BLaER1 treated with 17β-estradiol and CSF1 and Interleukin-3, amounts not matched to agents 10 nM and 100 nM (cell line): ENCODE results near the gene PNPLA1.

Experiments used
- H3K27ac ChIP-seq, 11 experiments: shearing (Covaris generic); formaldehyde crosslinking; 2 replicates each; pipeline ENCODE4 v1.8.1; 2022
- H3K27me3 ChIP-seq, 11 experiments: shearing (Covaris generic); formaldehyde crosslinking; 2 replicates each; pipeline ENCODE4 v1.8.1; 2022
- H3K36me3 ChIP-seq, 11 experiments: shearing (Covaris generic); formaldehyde crosslinking; 2 replicates each; pipeline ENCODE4 v1.8.1; 2022
- H3K4me1 ChIP-seq, 10 experiments: shearing (Covaris generic); formaldehyde crosslinking; 2 replicates each; pipeline ENCODE4 v1.8.1; 2022
- H3K4me2 ChIP-seq, 11 experiments: shearing (Covaris generic); formaldehyde crosslinking; 2 replicates each; pipeline ENCODE4 v1.8.1; 2022
- H3K4me3 ChIP-seq, 10 experiments: shearing (Covaris generic); formaldehyde crosslinking; 2 replicates each; pipeline ENCODE4 v1.8.1; 2022
- H3K9ac ChIP-seq, 11 experiments: shearing (Covaris generic); formaldehyde crosslinking; 2 replicates each; pipeline ENCODE4 v1.8.1; 2022
- H3K9me3 ChIP-seq, 11 experiments: shearing (Covaris generic); formaldehyde crosslinking; replicated peaks in 1 of 11; 2 replicates each; pipeline ENCODE4 v1.8.1; 2022
- H4K20me1 ChIP-seq, 11 experiments: shearing (Covaris generic); formaldehyde crosslinking; 2 replicates each; pipeline ENCODE4 v1.8.1; 2022
- Cebpa-rat ChIP-seq, 11 experiments: shearing (Covaris generic); IDR thresholded peaks; 2 replicates each; pipeline ENCODE4 v1.8.1; 2022

Gene PNPLA1

GRCh38 chr6:36309900-36310299 lies 40.0 kb downstream of the PNPLA1 start:
- Histone ChIP-seq H4K20me1 (no peaks in the 10 kb centered on the region), H3K9me3 (peaks cover 0 to 7% (median 0%) of the 10 kb centered on the region in 11 experiments; a peak in 2 of 22 replicates), H3K27me3 (no peaks in the 10 kb centered on the region), H3K27ac (no peak overlapping the region), H3K9ac (no peak overlapping the region), H3K4me2 (no peak overlapping the region), H3K36me3 (no peaks in the 10 kb centered on the region), H3K4me3 (no peak overlapping the region), H3K4me1 (peaks cover 15 to 41% (median 27%) of the 10 kb centered on the region in 10 experiments)
- no peak for TF ChIP-seq Cebpa-rat (IDR thresholded peaks at IDR 0.05)

GRCh38 chr6:36312854-36313648 lies 43.2 kb downstream of the PNPLA1 start:
- H3K9ac ChIP-seq = peak overlapping the region in 3 of 11 experiments; percentile 1 to 43 (median 25); a peak in 2 of 22 replicates
- peak overlapping the region in 8 of 11 experiments; percentile 8 to 46 (median 22); a peak in 7 of 22 replicates for H3K27ac ChIP-seq
- peak overlapping the region; percentile 37 to 87 (median 75) for H3K4me2 ChIP-seq
- H3K36me3 ChIP-seq = no peaks in the 10 kb centered on the region
- peaks cover 0 to 7% (median 0%) of the 10 kb centered on the region in 11 experiments; a peak in 2 of 22 replicates for H3K9me3 ChIP-seq
- H3K27me3 ChIP-seq = no peaks in the 10 kb centered on the region
- no peaks in the 10 kb centered on the region for H4K20me1 ChIP-seq
- TF ChIP-seq Cebpa-rat (IDR thresholded peaks at IDR 0.05) = no peak
- H3K4me3 ChIP-seq = no peak overlapping the region
- peaks cover 15 to 35% (median 24%) of the 10 kb centered on the region in 10 experiments for H3K4me1 ChIP-seq

GRCh38 chr6:36313649-36313936 lies 43.7 kb downstream of the PNPLA1 start:
- Histone ChIP-seq H4K20me1 (no peaks in the 10 kb centered on the region), H3K27ac (0 out of 22 replicates have a peak overlapping the region, but pooled peaks of 2 of the 11 experiments have one; percentile 18 to 46)
- no peak for TF ChIP-seq Cebpa-rat (IDR thresholded peaks at IDR 0.05)

GRCh38 chr6:36314221-36315014 lies 44.6 kb downstream of the PNPLA1 start:
- no peak for TF ChIP-seq Cebpa-rat (IDR thresholded peaks at IDR 0.05)
- H3K9me3 ChIP-seq = peaks cover 0 to 7% (median 0%) of the 10 kb centered on the region in 11 experiments; a peak in 2 of 22 replicates
- no peaks in the 10 kb centered on the region for H3K27me3 ChIP-seq
- H4K20me1 ChIP-seq = no peaks in the 10 kb centered on the region
- no peak overlapping the region for H3K27ac ChIP-seq
- no peak overlapping the region for H3K4me3 ChIP-seq
- peaks cover 15 to 35% (median 24%) of the 10 kb centered on the region in 10 experiments for H3K4me1 ChIP-seq
- H3K4me2 ChIP-seq = peak overlapping the region in 2 of 11 experiments; percentile 75 to 82; a peak in 2 of 22 replicates
- no peak overlapping the region for H3K9ac ChIP-seq
- H3K36me3 ChIP-seq = no peaks in the 10 kb centered on the region

More at GRCh38 chr6:36313649-36313936, 43.7 kb downstream of the PNPLA1 start:
- H3K4me3 ChIP-seq = no peak overlapping the region
- H3K4me1 ChIP-seq = peaks cover 15 to 35% (median 24%) of the 10 kb centered on the region in 10 experiments
- peak overlapping the region; percentile 37 to 87 (median 75) for H3K4me2 ChIP-seq
- H3K36me3 ChIP-seq = no peaks in the 10 kb centered on the region
- H3K9me3 ChIP-seq = peaks cover 0 to 7% (median 0%) of the 10 kb centered on the region in 11 experiments; a peak in 2 of 22 replicates
- no peak overlapping the region for H3K9ac ChIP-seq
- H3K27me3 ChIP-seq = no peaks in the 10 kb centered on the region

GRCh38 chr6:36315921-36316320 lies 46.1 kb downstream of the PNPLA1 start:
- H3K36me3 ChIP-seq = no peaks in the 10 kb centered on the region
- H3K9ac ChIP-seq = no peak overlapping the region
- TF ChIP-seq Cebpa-rat (IDR thresholded peaks at IDR 0.05) = no peak

GRCh38 chr6:36317623-36318022 lies 47.8 kb downstream of the PNPLA1 start:
- no peak for TF ChIP-seq Cebpa-rat (IDR thresholded peaks at IDR 0.05)

More at GRCh38 chr6:36315921-36316320, 46.1 kb downstream of the PNPLA1 start:
- Histone ChIP-seq H3K27me3 (no peaks in the 10 kb centered on the region), H3K4me2 (no peak overlapping the region), H4K20me1 (no peaks in the 10 kb centered on the region), H3K27ac (no peak overlapping the region), H3K4me1 (peaks cover 15 to 35% (median 24%) of the 10 kb centered on the region in 10 experiments), H3K4me3 (no peak overlapping the region), H3K9me3 (no peaks in the 10 kb centered on the region)

GRCh38 chr6:36318690-36319435 lies 49.0 kb downstream of the PNPLA1 start:
- no peak overlapping the region for H3K4me2 ChIP-seq
- H3K27ac ChIP-seq = no peak overlapping the region
- no peaks in the 10 kb centered on the region for H3K9me3 ChIP-seq
- no peaks in the 10 kb centered on the region for H3K36me3 ChIP-seq
- H4K20me1 ChIP-seq = no peaks in the 10 kb centered on the region
- no peaks in the 10 kb centered on the region for H3K27me3 ChIP-seq
- H3K4me1 ChIP-seq = peaks cover 8 to 31% (median 23%) of the 10 kb centered on the region in 10 experiments
- TF ChIP-seq Cebpa-rat (IDR thresholded peaks at IDR 0.05) = no peak
- H3K4me3 ChIP-seq = no peak overlapping the region
- no peak overlapping the region for H3K9ac ChIP-seq

More at GRCh38 chr6:36317623-36318022, 47.8 kb downstream of the PNPLA1 start:
- H3K4me2 ChIP-seq = no peak overlapping the region
- H3K36me3 ChIP-seq = no peaks in the 10 kb centered on the region
- no peak overlapping the region for H3K27ac ChIP-seq
- H3K9ac ChIP-seq = no peak overlapping the region
- H4K20me1 ChIP-seq = no peaks in the 10 kb centered on the region
- no peak overlapping the region for H3K4me3 ChIP-seq
- no peaks in the 10 kb centered on the region for H3K27me3 ChIP-seq
- H3K4me1 ChIP-seq = peaks cover 10 to 31% (median 23%) of the 10 kb centered on the region in 10 experiments
- H3K9me3 ChIP-seq = no peaks in the 10 kb centered on the region

- Histone ChIP-seq H3K4me3 (no peak overlapping the region), H3K9ac (no peak overlapping the region), H3K36me3 (no peaks in the 10 kb centered on the region), H3K9me3 (no peaks in the 10 kb centered on the region), H3K27ac (no peak overlapping the region), H4K20me1 (no peaks in the 10 kb centered on the region), H3K27me3 (no peaks in the 10 kb centered on the region), H3K4me1 (peaks cover 12 to 31% (median 24%) of the 10 kb centered on the region in 10 experiments), H3K4me2 (no peak overlapping the region)
- no peak for TF ChIP-seq Cebpa-rat (IDR thresholded peaks at IDR 0.05)
Measured at GRCh38 chr6:36319436-36319762, 49.5 kb downstream of the PNPLA1 start.

- Histone ChIP-seq H3K4me1 (peaks cover 12 to 31% (median 27%) of the 10 kb centered on the region in 10 experiments; a peak in 19 of 20 replicates), H3K27me3 (no peaks in the 10 kb centered on the region), H4K20me1 (no peaks in the 10 kb centered on the region), H3K36me3 (no peaks in the 10 kb centered on the region), H3K4me3 (no peak overlapping the region), H3K9ac (no peak overlapping the region), H3K27ac (no peak overlapping the region), H3K9me3 (no peaks in the 10 kb centered on the region), H3K4me2 (no peak overlapping the region)
- TF ChIP-seq Cebpa-rat (IDR thresholded peaks at IDR 0.05) = no peak
Measured at GRCh38 chr6:36319821-36320220, 50.0 kb downstream of the PNPLA1 start.
